ENCODE results near the gene SPRR5. TPM values are rescaled to one million over a fixed set of nuclear protein-coding genes. Genes with fewer than 3 reads are reported as not detected.

The SPRR5 gene
- total RNA-seq, 1 experiment from 2014 or later, result not detected

Small RNAs within 50 kb of the gene (small RNA-seq; reads per million reads assigned to genes)
- 0 reads per million in 2 experiments for gene SPRR1A

Other genes starting within 250 kb of the SPRR5 start
- gene LCE2A, start 248.9 kb upstream of the SPRR5 start, total RNA-seq (2014; rRNA removed; shearing (Covaris generic)), result 2.5 and 3.3 TPM in 2 replicates
- not detected in 2 replicates for gene LCE4A, start 239.0 kb upstream of the SPRR5 start, total RNA-seq (2014; rRNA removed; shearing (Covaris generic))
- not detected in 2 replicates for gene KPRP, start 189.2 kb upstream of the SPRR5 start, total RNA-seq (2014; rRNA removed; shearing (Covaris generic))
- gene LCE1F, start 172.1 kb upstream of the SPRR5 start, total RNA-seq (2014; rRNA removed; shearing (Covaris generic)), result not detected in 2 replicates
- gene LCE1E, start 160.9 kb upstream of the SPRR5 start, total RNA-seq (2014; rRNA removed; shearing (Covaris generic)), result not detected in 2 replicates
- gene LCE1D, start 150.5 kb upstream of the SPRR5 start, total RNA-seq (2014; rRNA removed; shearing (Covaris generic)), result not detected in 2 replicates
- gene LCE1C, start 140.6 kb upstream of the SPRR5 start, total RNA-seq (2014; rRNA removed; shearing (Covaris generic)), result not detected in 2 replicates
- gene LCE1B, start 135.2 kb upstream of the SPRR5 start, total RNA-seq (2014; rRNA removed; shearing (Covaris generic)), result not detected in 2 replicates
- not detected in 2 replicates for gene LCE1A, start 119.7 kb upstream of the SPRR5 start, total RNA-seq (2014; rRNA removed; shearing (Covaris generic))
- not detected in 2 replicates for gene LCE6A, start 104.3 kb upstream of the SPRR5 start, total RNA-seq (2014; rRNA removed; shearing (Covaris generic))
- gene LCE7A, start 87.2 kb upstream of the SPRR5 start, total RNA-seq (2014; rRNA removed; shearing (Covaris generic)), result not detected in 2 replicates
- gene SMCP, start 68.9 kb upstream of the SPRR5 start, total RNA-seq (2014; rRNA removed; shearing (Covaris generic)), result not detected in 2 replicates
- not detected in 2 replicates for gene IVL, start 38.7 kb upstream of the SPRR5 start, total RNA-seq (2014; rRNA removed; shearing (Covaris generic))
- gene SPRR4, start 23.4 kb downstream of the SPRR5 start, total RNA-seq (2014; rRNA removed; shearing (Covaris generic)), result not detected in 2 replicates
- not detected in 2 replicates for gene SPRR1A, start 36.9 kb downstream of the SPRR5 start, total RNA-seq (2014; rRNA removed; shearing (Covaris generic))
- gene SPRR3, start 54.5 kb downstream of the SPRR5 start, total RNA-seq (2014; rRNA removed; shearing (Covaris generic)), result not detected in 2 replicates
- not detected in 2 replicates for gene SPRR1B, start 84.0 kb downstream of the SPRR5 start, total RNA-seq (2014; rRNA removed; shearing (Covaris generic))
- gene SPRR2D, start 93.9 kb downstream of the SPRR5 start, total RNA-seq (2014; rRNA removed; shearing (Covaris generic)), result 26.7 and 39.8 TPM in 2 replicates
- not detected in 2 replicates for gene SPRR2A, start 110.3 kb downstream of the SPRR5 start, total RNA-seq (2014; rRNA removed; shearing (Covaris generic))
- not detected in 2 replicates for gene SPRR2B, start 124.4 kb downstream of the SPRR5 start, total RNA-seq (2014; rRNA removed; shearing (Covaris generic))
- gene SPRR2E, start 147.3 kb downstream of the SPRR5 start, total RNA-seq (2014; rRNA removed; shearing (Covaris generic)), result not detected in 2 replicates
- gene SPRR2F, start 166.3 kb downstream of the SPRR5 start, total RNA-seq (2014; rRNA removed; shearing (Covaris generic)), result 0.18 and 0.51 TPM in 2 replicates
- not detected in 2 replicates for gene SPRR2G, start 203.7 kb downstream of the SPRR5 start, total RNA-seq (2014; rRNA removed; shearing (Covaris generic))

All from SK-MEL-5 (cell line).